IMR-90 (cell line): ENCODE data around the gene CATSPER3. TPM values are rescaled to one million over a fixed set of nuclear protein-coding genes. Genes with fewer than 3 reads are reported as not detected.

ENCODE experiments used
- ATAC-seq: fragments of 200-7000 bp; cut with Tn5 transposase; 2 replicates; pipeline ENCODE4 v1.9.1; 2020; ENCODE audit warnings: low read depth, mild to moderate bottlenecking, moderate library complexity
- BruUV-seq: library from RNA; stranded (reverse); fragments of 400-500 nt; replicated peaks from 2 replicates; lab custom pipeline; 2021; lab: Mats Ljungman, UMichigan
- CTCF ChIA-PET: fragments of 300-600 bp; formaldehyde crosslinking; extraction: SDS; loops from one replicate; lab custom pipeline; 2021; ENCODE audit warnings: antibody characterized with exemption; lab: Yijun Ruan, JAX
- POLR2A ChIA-PET: fragments of 300-600 bp; sonication (Branson Sonifier 250); formaldehyde crosslinking; loops from one replicate; lab custom pipeline; 2022; ENCODE audit warnings: antibody characterized with exemption; ENCODE audit not compliant: unreplicated experiment; lab: Charles Lee
- DNase-seq: peaks from one replicate; pipeline ENCODE4 v3.0.0; 2013
- H2AFZ ChIP-seq: replicated peaks from 2 replicates; pipeline ENCODE3; 2013; ENCODE audit warnings: low read length, mild to moderate bottlenecking; ENCODE audit not compliant: poor library complexity
- H2AK5ac ChIP-seq: 2 replicates; pipeline ENCODE4 v1.6.1; 2013; ENCODE audit warnings: low read depth, low read length, inconsistent platforms
- H2AK9ac ChIP-seq: replicated peaks from 2 replicates; pipeline ENCODE3; 2013; ENCODE audit warnings: mild to moderate bottlenecking, low read depth, low read length, moderate library complexity; ENCODE audit not compliant: poor library complexity
- H2BK120ac ChIP-seq: 2 replicates; pipeline ENCODE4 v1.6.1; 2013; ENCODE audit warnings: low read depth, low read length, inconsistent platforms
- H2BK15ac ChIP-seq: 3 replicates; pipeline ENCODE4 v1.6.1; 2013; ENCODE audit warnings: low read depth, low read length, inconsistent platforms
- H2BK20ac ChIP-seq: 2 replicates; pipeline ENCODE4 v1.6.1; 2013; ENCODE audit warnings: low read depth, mild to moderate bottlenecking, inconsistent platforms, low read length, moderate library complexity
- H2BK5ac ChIP-seq: 2 replicates; pipeline ENCODE4 v1.6.1; 2013; ENCODE audit warnings: mild to moderate bottlenecking, low read depth, low read length, inconsistent platforms; ENCODE audit not compliant: poor library complexity, severe bottlenecking
- H3K14ac ChIP-seq: replicated peaks from 2 replicates; pipeline ENCODE4 v1.6.1; 2013; ENCODE audit warnings: low read depth, low read length, inconsistent platforms
- H3K18ac ChIP-seq: 2 replicates; pipeline ENCODE4 v1.6.1; 2013; ENCODE audit warnings: low read depth, low read length, control low read depth
- H3K23ac ChIP-seq: 2 replicates; pipeline ENCODE4 v1.6.1; 2013; ENCODE audit warnings: low read depth, low read length, inconsistent platforms
- H3K27ac ChIP-seq: 2 replicates; pipeline ENCODE4 v1.5.1; 2013; ENCODE audit warnings: mild to moderate bottlenecking, control low read depth, low read length; ENCODE audit not compliant: insufficient read depth
- H3K27me3 ChIP-seq: 2 replicates; pipeline ENCODE4 v1.6.1; 2013; ENCODE audit warnings: low read length; ENCODE audit not compliant: control insufficient read depth, insufficient read depth
- H3K36me3 ChIP-seq: 2 replicates; pipeline ENCODE4 v1.6.1; 2013; ENCODE audit warnings: low read length, mixed read lengths; ENCODE audit not compliant: control insufficient read depth, insufficient read depth
- H3K4ac ChIP-seq: 2 replicates; pipeline ENCODE4 v1.6.1; 2013; ENCODE audit warnings: low read depth, low read length, inconsistent platforms
- H3K4me1 ChIP-seq: 2 replicates; pipeline ENCODE4 v1.6.1; 2013; ENCODE audit warnings: low read length, mixed read lengths; ENCODE audit not compliant: control insufficient read depth, insufficient read depth
- H3K4me2 ChIP-seq: 2 replicates; pipeline ENCODE4 v1.6.1; 2013; ENCODE audit warnings: low read depth, mild to moderate bottlenecking, control low read depth, low read length, moderate library complexity
- H3K4me3 ChIP-seq: 2 replicates; pipeline ENCODE4 v1.5.1; 2013; ENCODE audit warnings: low read depth, mild to moderate bottlenecking, control low read depth, low read length, moderate library complexity; ENCODE audit not compliant: insufficient read depth
- H3K56ac ChIP-seq: 2 replicates; pipeline ENCODE4 v1.6.1; 2013; ENCODE audit warnings: low read length, inconsistent platforms; ENCODE audit not compliant: insufficient read depth; ENCODE audit errors: extremely low read depth
- H3K79me1 ChIP-seq, 2 experiments: 2 replicates each; pipeline ENCODE4 v1.6.1; 2013; ENCODE audit warnings: low read length in 2 of 2, inconsistent platforms in 1 of 2, low read depth in 1 of 2
- H3K9ac ChIP-seq: 2 replicates; pipeline ENCODE4 v1.6.1; 2013; ENCODE audit warnings: low read depth, low read length, control low read depth
- H3K9me1 ChIP-seq: 2 replicates; pipeline ENCODE4 v1.6.1; 2013; ENCODE audit warnings: low read length, inconsistent platforms; ENCODE audit not compliant: insufficient read depth
- H3K9me3 ChIP-seq: 2 replicates; pipeline ENCODE4 v1.6.1; 2013; ENCODE audit warnings: low read length; ENCODE audit not compliant: control insufficient read depth, insufficient read depth
- H4K20me1 ChIP-seq: 2 replicates; pipeline ENCODE4 v1.6.1; 2013; ENCODE audit warnings: low read length, inconsistent platforms; ENCODE audit not compliant: insufficient read depth
- H4K5ac ChIP-seq: 2 replicates; pipeline ENCODE4 v1.6.1; 2013; ENCODE audit warnings: mild to moderate bottlenecking, low read depth, low read length, control low read depth
- H4K8ac ChIP-seq, 2 experiments: 2 replicates each; pipeline ENCODE4 v1.6.1; 2013; ENCODE audit warnings: low read depth in 2 of 2, low read length in 2 of 2, control low read depth in 1 of 2, inconsistent platforms in 1 of 2
- H4K91ac ChIP-seq: 2 replicates; pipeline ENCODE4 v1.6.1; 2013; ENCODE audit warnings: low read depth, low read length, inconsistent platforms; ENCODE audit not compliant: insufficient read depth
- MAFK ChIP-seq: IDR thresholded peaks from 2 replicates; pipeline ENCODE4 v1.6.1; 2012; ENCODE audit warnings: low read depth, low read length, improper control_type of control experiment
- MAZ ChIP-seq: IDR thresholded peaks from 2 replicates; pipeline ENCODE4 v1.6.1; 2012; ENCODE audit warnings: low read depth, mild to moderate bottlenecking, low read length, improper control_type of control experiment, moderate library complexity, borderline replicate concordance
- MXI1 ChIP-seq: IDR thresholded peaks from 2 replicates; pipeline ENCODE4 v1.6.1; 2012; ENCODE audit warnings: low read depth, mild to moderate bottlenecking, low read length, moderate library complexity, borderline replicate concordance
- WGBS, 2 experiments: methylation state at CpG; one replicate each; pipeline versions ENCODE4 v1.1.5 to v1.1.7; 2013; ENCODE audit warnings: missing lambda C conversion rate in 2 of 2; ENCODE audit not compliant: insufficient read length in 1 of 2; ENCODE audit errors: extremely low coverage in 2 of 2; 5-methylcytosine and 5-hydroxymethylcytosine counted together
- dilution Hi-C: fragments of 300-500 bp; cut with HindIII; formaldehyde crosslinking; loops from one replicate; pipeline ENCODE4 v1.14.3; 2018; ENCODE audit warnings: low sequenced_read_pairs; ENCODE audit not compliant: unreplicated experiment
- in situ Hi-C: fragments of 300-500 bp; cut with MboI; formaldehyde crosslinking; loops from 3 replicates; pipeline ENCODE4 v1.14.3; 2019; ENCODE audit warnings: low sequenced_read_pairs, inconsistent platforms, mixed read lengths
- intact Hi-C: fragments of 100-400 bp; cut with micrococcal nuclease; formaldehyde crosslinking; loops from 2 replicates; pipeline ENCODE4 v1.10.0; 2022
- polyA plus RNA-seq, 3 experiments: library from polyadenylated mRNA; depleted of rRNA; stranded (reverse); fragments of >200 nt; gene quantifications; 2 replicates each; pipeline ENCODE4 v1.2.3, GENCODE V29; 2012; ENCODE audit warnings: low replicate concordance in 1 of 3
- total RNA-seq: library from RNA; depleted of rRNA; stranded (reverse); fragments of >200 nt; gene quantifications from 2 replicates; pipeline ENCODE4 v1.2.3, GENCODE V29; 2012

CATSPER3 gene
- total and polyA plus RNA-seq, 2 of the 4 experiments (the other 2 are of a cell fraction) = under 0.01 to 0.12 TPM

- no peak for TF ChIP-seq MAZ
Observed at GRCh38 chr5:135008981-135009735, 41.5 kb downstream of the CATSPER3 start (continued).

- Histone ChIP-seq H3K27me3 (no peaks in the 10 kb centered on the region), H2BK120ac (no peak overlapping the region), H3K36me3 (no peaks in the 10 kb centered on the region; the same call in 1 of the 2 replicates), H4K20me1 (peaks cover 6% of the 10 kb centered on the region), H4K5ac (no peak overlapping the region), H2BK20ac (no peak overlapping the region), H2AFZ (no peak overlapping the region), H3K9me3 (no peaks in the 10 kb centered on the region), H3K14ac (no peak overlapping the region), H3K4ac (no peak overlapping the region), H3K23ac (no peak overlapping the region), H4K91ac (no peak overlapping the region), H3K4me1 (peaks cover 7% of the 10 kb centered on the region; the same call in 1 of the 2 replicates), H4K8ac (no peak overlapping the region), H2BK15ac (no peak overlapping the region), H3K79me1 (no peaks in the 10 kb centered on the region), H3K27ac (no peak overlapping the region), H2AK9ac (peak overlapping the region; percentile 58), H2BK5ac (no peak overlapping the region), H3K4me3 (no peak overlapping the region), H2AK5ac (no peak overlapping the region), H3K4me2 (no peak overlapping the region), H3K18ac (no peak overlapping the region), H3K9ac (no peak overlapping the region), H3K9me1 (peaks cover 6% of the 10 kb centered on the region; the same call in 1 of the 2 replicates), H3K56ac (no peak overlapping the region)
- ATAC-seq = no peak
- TF ChIP-seq MAFK (peak; percentile 92), MXI1 (no peak)
- no TSS peak for BruUV-seq
- ChIA-PET CTCF (no interaction called here), POLR2A (no interaction called here)
- intact Hi-C loops = no loop called here
- no peak for DNase-seq
- in situ Hi-C loops = loop anchor here (10.0 kb wide), 1 partner anchor 325 kb away; no protein-coding TSS in a partner anchor
- 100% methylated on average over 1 of the region's 11 CpGs; no CpG with 5 or more reads in 1 of the 2 experiments for WGBS, 2 experiments
- dilution Hi-C loops = no loop called here
Observed at GRCh38 chr5:135009736-135010501, 42.2 kb downstream of the CATSPER3 start.
